ENCODE results near the gene PAQR8. TPM values are rescaled to one million over a fixed set of nuclear protein-coding genes. Genes with fewer than 3 reads are reported as not detected.

Gene PAQR8
- total RNA-seq, 2 donors from 2014 or later = 65.8 to 87.8 TPM

- intact Hi-C loops (cut with DNase I) = no loop called here
- H3K27me3 ChIP-seq = no peaks in the 10 kb centered on the region
Observed at GRCh38 chr6:52410979-52411378, 49.0 kb downstream of the PAQR8 start.

DNA sequence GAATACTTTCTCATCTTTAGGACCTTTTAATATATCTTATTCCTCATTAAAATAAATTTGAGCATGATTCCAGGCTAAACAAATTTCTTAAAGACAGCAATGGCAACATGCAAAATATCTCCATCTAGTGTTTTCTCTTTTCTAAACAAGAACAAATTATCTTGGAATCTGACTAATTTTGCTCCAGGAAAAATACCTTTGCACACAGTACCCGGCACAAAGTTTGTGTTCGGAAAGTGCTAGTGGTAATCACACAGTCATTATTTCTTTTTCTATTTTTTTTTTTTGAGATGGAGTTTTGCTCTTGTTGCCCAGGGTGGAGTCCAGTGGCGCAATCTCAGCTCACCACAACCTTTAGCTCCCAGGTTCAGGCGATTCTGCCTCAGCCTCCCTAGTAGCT lies 50.0 kb downstream of the PAQR8 start:
- Histone ChIP-seq H3K36me3 (no peaks in the 10 kb centered on the region), H3K9ac (ENCODE audit: low read depth in 2 of 2, low read length in 2 of 2) (no peak overlapping the region), H3K4me1 (no peaks in the 10 kb centered on the region), H3K27me3 (no peaks in the 10 kb centered on the region), H3K27ac (no peak overlapping the region), H3K4me3 (no peak overlapping the region), H3K9me3 (no peaks in the 10 kb centered on the region)
- no peak for DNase-seq
- TF ChIP-seq CTCF (IDR thresholded peaks at IDR 0.05) = no peak
- intact Hi-C loops (cut with DNase I) = no loop called here

More at GRCh38 chr6:52410979-52411378, 49.0 kb downstream of the PAQR8 start:
- Histone ChIP-seq H3K36me3 (no peaks in the 10 kb centered on the region), H3K4me1 (no peaks in the 10 kb centered on the region), H3K9ac (ENCODE audit: low read depth in 2 of 2, low read length in 2 of 2) (no peak overlapping the region), H3K9me3 (no peaks in the 10 kb centered on the region), H3K27ac (no peak overlapping the region), H3K4me3 (no peak overlapping the region)
- no peak for DNase-seq
- no peak for TF ChIP-seq CTCF (IDR thresholded peaks at IDR 0.05)

DNA sequence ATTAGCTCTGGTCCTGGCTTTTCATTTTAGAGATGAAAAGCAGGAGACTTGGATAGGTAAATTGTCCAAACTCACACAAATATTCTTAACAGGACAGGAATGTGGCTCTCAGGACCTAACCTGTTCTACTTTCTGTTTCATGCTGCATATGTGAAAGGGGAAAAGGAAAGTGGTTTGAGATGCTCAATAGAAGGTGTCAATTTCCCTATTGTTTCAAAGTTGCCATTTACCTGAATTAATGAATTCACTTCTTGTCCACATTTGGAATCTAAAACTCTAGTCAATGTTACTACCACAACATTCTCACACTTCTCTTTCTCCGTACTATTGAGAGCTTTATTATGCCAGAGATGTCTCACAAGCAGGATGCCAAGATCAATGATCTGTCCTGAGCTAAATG lies 53.4 kb downstream of the PAQR8 start:
- H3K9ac ChIP-seq (ENCODE audit: low read depth in 2 of 2, low read length in 2 of 2) = no peak overlapping the region
- no peaks in the 10 kb centered on the region for H3K9me3 ChIP-seq
- H3K4me1 ChIP-seq = peaks cover 5% of the 10 kb centered on the region
- no peak for DNase-seq
- intact Hi-C loops (cut with DNase I) = loop anchor here (5.0 kb wide), 1 partner anchor 247 kb away; no protein-coding TSS in a partner anchor
- no peak overlapping the region for H3K4me3 ChIP-seq
- no peaks in the 10 kb centered on the region for H3K27me3 ChIP-seq
- no peak for TF ChIP-seq CTCF (IDR thresholded peaks at IDR 0.05)
- no peak overlapping the region for H3K27ac ChIP-seq
- H3K36me3 ChIP-seq = no peaks in the 10 kb centered on the region

- Histone ChIP-seq H3K36me3 (no peaks in the 10 kb centered on the region), H3K9ac (ENCODE audit: low read depth in 2 of 2, low read length in 2 of 2) (no peak overlapping the region), H3K4me1 (peaks cover 5% of the 10 kb centered on the region), H3K4me3 (no peak overlapping the region), H3K27ac (no peak overlapping the region), H3K9me3 (no peaks in the 10 kb centered on the region), H3K27me3 (no peaks in the 10 kb centered on the region)
- DNase-seq = no peak
- intact Hi-C loops (cut with DNase I) = loop anchor here (5.0 kb wide), 1 partner anchor 246 kb away; no protein-coding TSS in a partner anchor
- no peak for TF ChIP-seq CTCF (IDR thresholded peaks at IDR 0.05)
Observed at GRCh38 chr6:52415917-52416628, 54.1 kb downstream of the PAQR8 start.

DNA sequence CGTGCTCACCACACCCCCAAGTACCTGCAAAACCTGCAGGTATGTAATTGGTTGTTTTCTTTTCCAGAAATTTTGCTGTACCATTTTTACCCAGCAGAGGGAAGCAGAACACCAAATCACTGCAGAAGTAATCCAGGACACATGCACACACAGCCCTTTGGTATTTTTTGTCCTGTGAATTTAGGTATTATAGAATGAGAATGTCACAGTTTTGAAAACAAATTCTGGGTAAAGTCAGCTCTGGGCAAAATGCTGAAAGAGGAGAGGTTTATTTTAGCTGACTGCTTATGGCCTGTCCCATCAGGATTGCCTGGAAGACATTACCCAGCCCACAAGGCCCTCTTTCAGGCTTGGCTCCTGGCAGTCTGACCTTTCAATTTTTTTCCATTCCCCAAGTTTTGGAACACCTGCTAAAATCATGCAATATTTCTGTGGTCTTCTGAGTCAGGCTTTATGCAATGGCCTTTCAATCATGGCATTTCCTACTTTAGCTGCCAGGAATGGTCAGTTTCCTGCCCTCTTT lies 54.7 kb downstream of the PAQR8 start:
- intact Hi-C loops (cut with DNase I) = loop anchor here (5.0 kb wide), 1 partner anchor 246 kb away; no protein-coding TSS in a partner anchor
- Histone ChIP-seq H3K36me3 (no peaks in the 10 kb centered on the region), H3K4me1 (peaks cover 5% of the 10 kb centered on the region), H3K27ac (no peak overlapping the region), H3K27me3 (no peaks in the 10 kb centered on the region), H3K4me3 (no peak overlapping the region), H3K9me3 (no peaks in the 10 kb centered on the region), H3K9ac (ENCODE audit: low read depth in 2 of 2, low read length in 2 of 2) (no peak overlapping the region)
- peak; percentile 69 for DNase-seq
- TF ChIP-seq CTCF (IDR thresholded peaks at IDR 0.05) = peak; percentile 84
